Stomach (tissue), 4 donors: Measurements from ENCODE around the gene KCNJ13.

Experiments
- EP300 ChIP-seq: sonication (generic); formaldehyde crosslinking; IDR thresholded peaks from one replicate; pipeline ENCODE4 v1.6.1; 2017; ENCODE audit warnings: antibody characterized with exemption
- POLR2A ChIP-seq, 4 donors: fragments of 450-650 bp; IDR thresholded peaks; one replicate each; pipeline ENCODE4 v1.6.1; 2016; ENCODE audit warnings: antibody characterized with exemption in 4 of 4, control low read depth in 2 of 4, mild to moderate bottlenecking in 1 of 4, moderate library complexity in 1 of 4
- POLR2AphosphoS5 ChIP-seq, 3 donors: sonication (generic); formaldehyde crosslinking; IDR thresholded peaks; one replicate each; pipeline ENCODE4 v1.6.1; 2016; ENCODE audit warnings: antibody characterized with exemption in 3 of 3
- TF ChIP-seq, protein P1 (sequence below), 7 experiments: fragments of 450-650 bp in 4 of 7; fragments of 200-600 bp in 3 of 7; sonication (generic) in 3 of 7; IDR thresholded peaks; one replicate each; pipeline ENCODE4 v1.5.1; 2016 to 2019; ENCODE audit warnings: antibody characterized with exemption in 7 of 7, control low read depth in 2 of 7, mild to moderate bottlenecking in 1 of 7

- TF ChIP-seq, protein P1, sequence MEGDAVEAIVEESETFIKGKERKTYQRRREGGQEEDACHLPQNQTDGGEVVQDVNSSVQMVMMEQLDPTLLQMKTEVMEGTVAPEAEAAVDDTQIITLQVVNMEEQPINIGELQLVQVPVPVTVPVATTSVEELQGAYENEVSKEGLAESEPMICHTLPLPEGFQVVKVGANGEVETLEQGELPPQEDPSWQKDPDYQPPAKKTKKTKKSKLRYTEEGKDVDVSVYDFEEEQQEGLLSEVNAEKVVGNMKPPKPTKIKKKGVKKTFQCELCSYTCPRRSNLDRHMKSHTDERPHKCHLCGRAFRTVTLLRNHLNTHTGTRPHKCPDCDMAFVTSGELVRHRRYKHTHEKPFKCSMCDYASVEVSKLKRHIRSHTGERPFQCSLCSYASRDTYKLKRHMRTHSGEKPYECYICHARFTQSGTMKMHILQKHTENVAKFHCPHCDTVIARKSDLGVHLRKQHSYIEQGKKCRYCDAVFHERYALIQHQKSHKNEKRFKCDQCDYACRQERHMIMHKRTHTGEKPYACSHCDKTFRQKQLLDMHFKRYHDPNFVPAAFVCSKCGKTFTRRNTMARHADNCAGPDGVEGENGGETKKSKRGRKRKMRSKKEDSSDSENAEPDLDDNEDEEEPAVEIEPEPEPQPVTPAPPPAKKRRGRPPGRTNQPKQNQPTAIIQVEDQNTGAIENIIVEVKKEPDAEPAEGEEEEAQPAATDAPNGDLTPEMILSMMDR (IDR thresholded peaks at IDR 0.05): no peak
- TF ChIP-seq POLR2A (IDR thresholded peaks at IDR 0.05) (no peak), EP300 (no peak), POLR2AphosphoS5 (IDR thresholded peaks at IDR 0.05) (no peak)
These were observed 15.2 kb upstream of the KCNJ13 start for GRCh38 chr2:232791518-232791917.
